DOHH2 (cell line): ENCODE results near the gene KAT8.
"Not testable (repeated sequence)": the region's sequence is repeated elsewhere in the genome, so short reads cannot be mapped to it uniquely, and the experiment has no call there.

ENCODE experiments used
- H3F3A ChIP-seq: fragments of 200-600 bp; sonication (generic), shearing (Covaris generic); 2 replicates; pipeline ENCODE4 v1.6.0; 2016; ENCODE audit warnings: antibody characterized with exemption, mild to moderate bottlenecking; ENCODE audit not compliant: control insufficient read depth, insufficient read depth
- H3K27ac ChIP-seq: fragments of 200-600 bp; sonication (generic); 2 replicates; pipeline ENCODE4 v1.5.1; 2014; ENCODE audit warnings: low read depth, mild to moderate bottlenecking, low read length, moderate library complexity
- H3K27me3 ChIP-seq: fragments of 200-600 bp; sonication (generic); 2 replicates; pipeline ENCODE4 v1.6.1; 2014; ENCODE audit warnings: mild to moderate bottlenecking, low read length, mixed read lengths; ENCODE audit not compliant: control insufficient read depth
- H3K36me3 ChIP-seq: fragments of 200-600 bp; sonication (generic); 2 replicates; pipeline ENCODE4 v1.6.1; 2014; ENCODE audit warnings: mild to moderate bottlenecking, low read length, moderate library complexity, mixed read lengths; ENCODE audit not compliant: control insufficient read depth
- H3K4me1 ChIP-seq: fragments of 200-600 bp; sonication (generic); 2 replicates; pipeline ENCODE4 v1.6.1; 2014; ENCODE audit warnings: mild to moderate bottlenecking, low read length, mixed read lengths; ENCODE audit not compliant: control insufficient read depth
- H3K4me2 ChIP-seq: fragments of 200-600 bp; sonication (generic); 2 replicates; pipeline ENCODE4 v1.6.0; 2014; ENCODE audit warnings: mild to moderate bottlenecking, low read length, moderate library complexity
- H3K4me3 ChIP-seq: fragments of 200-600 bp; sonication (generic); 2 replicates; pipeline ENCODE4 v1.5.1; 2014; ENCODE audit warnings: mild to moderate bottlenecking, low read length, mixed read lengths
- H3K79me2 ChIP-seq: fragments of 200-600 bp; sonication (generic); 2 replicates; pipeline ENCODE4 v1.6.1; 2014; ENCODE audit warnings: mild to moderate bottlenecking, low read length, mixed read lengths; ENCODE audit not compliant: control insufficient read depth
- H3K9me2 ChIP-seq: fragments of 200-600 bp; sonication (generic); replicated peaks from 2 replicates; pipeline ENCODE4 v1.6.1; 2014; ENCODE audit warnings: mild to moderate bottlenecking, low read length, mixed read lengths; ENCODE audit not compliant: control insufficient read depth
- H3K9me3 ChIP-seq: fragments of 200-600 bp; sonication (generic); 2 replicates; pipeline ENCODE4 v1.6.1; 2014; ENCODE audit warnings: antibody characterized with exemption, low read length, mixed read lengths; ENCODE audit not compliant: control insufficient read depth, insufficient read depth
- H4K20me1 ChIP-seq: fragments of 200-600 bp; sonication (generic); 2 replicates; pipeline ENCODE4 v1.6.0; 2014; ENCODE audit warnings: low read depth, mild to moderate bottlenecking, antibody characterized with exemption, low read length, moderate library complexity; ENCODE audit not compliant: control insufficient read depth, insufficient read depth
- CTCF ChIP-seq: fragments of 200-600 bp; sonication (generic); IDR thresholded peaks from one replicate; pipeline ENCODE4 v1.5.1; 2014; ENCODE audit warnings: antibody characterized with exemption, mild to moderate bottlenecking, low read depth, low read length; ENCODE audit not compliant: poor library complexity, severe bottlenecking
- EZH2phosphoT487 ChIP-seq: fragments of 200-600 bp; sonication (generic); IDR thresholded peaks from 2 replicates; pipeline ENCODE4 v1.6.1; 2017; ENCODE audit warnings: borderline replicate concordance, mild to moderate bottlenecking, antibody characterized with exemption, low read length, moderate library complexity, mixed read lengths

Gene KAT8

GRCh38 chr16:31094088-31094423 lies 23.4 kb upstream of the KAT8 start:
- peak overlapping the region; percentile 91 for H3K4me2 ChIP-seq
- no peaks in the 10 kb centered on the region for H3K9me2 ChIP-seq
- no peaks in the 10 kb centered on the region for H3F3A ChIP-seq
- peak overlapping the region; percentile 88 for H3K4me3 ChIP-seq
- H3K27me3 ChIP-seq, result no peaks in the 10 kb centered on the region
- TF ChIP-seq EZH2phosphoT487 (no peak), CTCF (no peak)
- peaks cover 16% of the 10 kb centered on the region for H3K4me1 ChIP-seq
- H3K79me2 ChIP-seq, result peaks cover 30% of the 10 kb centered on the region
- H3K9me3 ChIP-seq, result no peaks in the 10 kb centered on the region
- H4K20me1 ChIP-seq, result no peaks in the 10 kb centered on the region
- H3K27ac ChIP-seq, result peak overlapping the region; percentile 70
- H3K36me3 ChIP-seq, result peaks cover 16% of the 10 kb centered on the region

- H3K4me1 ChIP-seq, result peaks cover 16% of the 10 kb centered on the region
Measured at GRCh38 chr16:31094424-31095120, 22.9 kb upstream of the KAT8 start, which contains the start of gene VKORC1. Gene VKORC1, minus strand, starts transcription at chr16:31094797. Its CDS starts 68 bp downstream, at chr16:31094729.

GRCh38 chr16:31099860-31100638 lies 17.4 kb upstream of the KAT8 start:
- Histone ChIP-seq H3K9me3 (no peaks in the 10 kb centered on the region), H3K79me2 (no peaks in the 10 kb centered on the region), H3K4me2 (no peak overlapping the region), H3F3A (no peaks in the 10 kb centered on the region), H3K4me1 (peaks cover 8% of the 10 kb centered on the region), H3K36me3 (no peaks in the 10 kb centered on the region), H3K27ac (no peak overlapping the region), H3K4me3 (no peak overlapping the region), H3K27me3 (no peaks in the 10 kb centered on the region), H3K9me2 (no peaks in the 10 kb centered on the region), H4K20me1 (no peaks in the 10 kb centered on the region)
- TF ChIP-seq EZH2phosphoT487 (no peak), CTCF (no peak)

More at GRCh38 chr16:31094424-31095120, 22.9 kb upstream of the KAT8 start, which contains the start of gene VKORC1:
- Histone ChIP-seq H3K4me3 (peak within 1 kb of the TSS; percentile 88), H3K27ac (peak within 1 kb of the TSS; percentile 70), H3F3A (no peaks in the 10 kb centered on the region), H4K20me1 (no peaks in the 10 kb centered on the region), H3K79me2 (peaks cover 30% of the 10 kb centered on the region), H3K9me3 (no peaks in the 10 kb centered on the region), H3K27me3 (no peaks in the 10 kb centered on the region), H3K9me2 (no peaks in the 10 kb centered on the region), H3K4me2 (peak within 1 kb of the TSS; percentile 91), H3K36me3 (peaks cover 13% of the 10 kb centered on the region)
- no peak for TF ChIP-seq EZH2phosphoT487
- peak; percentile 9 for TF ChIP-seq CTCF

DNA sequence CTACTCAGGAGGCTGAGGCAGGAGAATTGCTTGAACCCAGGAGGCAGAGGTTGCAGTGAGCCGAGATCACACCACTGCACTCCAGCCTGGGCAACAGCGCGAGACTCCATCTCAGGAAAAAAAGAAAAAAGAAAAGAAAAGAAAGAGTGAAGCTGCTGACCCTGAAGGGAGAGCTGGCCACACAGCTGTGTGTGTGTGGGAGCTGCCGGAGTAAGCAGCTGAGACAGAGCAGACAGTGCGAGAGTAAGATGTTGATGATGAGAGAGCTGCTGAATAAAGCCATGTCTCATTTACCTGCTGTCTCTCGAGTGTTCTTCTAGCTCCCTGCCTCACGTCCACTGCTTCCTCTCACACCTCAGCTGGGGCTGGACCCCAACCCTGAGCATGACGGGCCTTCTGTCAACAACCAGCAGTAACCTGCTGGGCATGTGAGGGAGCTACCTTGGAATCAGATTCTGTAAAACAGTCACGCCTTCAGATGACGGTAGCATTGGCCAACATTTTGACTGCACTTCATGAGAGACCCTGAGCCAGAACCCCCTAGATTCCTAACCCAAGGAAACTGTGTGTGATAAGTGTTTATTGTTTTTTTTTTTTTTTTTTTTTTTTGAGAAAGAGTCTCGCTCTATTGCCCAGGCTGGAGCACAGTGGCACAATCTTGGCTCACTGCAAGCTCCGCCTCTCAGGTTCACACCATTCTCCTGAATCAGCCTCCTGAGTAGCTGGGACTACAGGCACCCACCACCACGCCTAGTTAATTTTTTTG lies 16.4 kb upstream of the KAT8 start:
- H3K36me3 ChIP-seq, H3F3A ChIP-seq, H3K27me3 ChIP-seq, H3K4me2 ChIP-seq, H3K27ac ChIP-seq, H3K4me3 ChIP-seq, H3K79me2 ChIP-seq, H3K9me3 ChIP-seq, H3K4me1 ChIP-seq, H3K9me2 ChIP-seq, H4K20me1 ChIP-seq: not testable (repeated sequence)
